ENCODE results near the gene RPS23. TPM values are rescaled to one million over a fixed set of nuclear protein-coding genes. Genes with fewer than 3 reads are reported as not detected.

Gene RPS23
- total and polyA plus RNA-seq, 2 experiments from 2014 or later, result 2,261 to 3,526 TPM

- Mint-ChIP-seq H3K4me3 (no peak overlapping the region), H3K4me1 (peaks cover 7% of the 10 kb centered on the region), H3K27me3 (ENCODE audit: insufficient read depth, low read depth, poor library complexity) (peaks cover 3% of the 10 kb centered on the region), H3K36me3 (ENCODE audit: low read depth) (peaks cover 15% of the 10 kb centered on the region), H3K27ac (no peak overlapping the region), H3K9me3 (peaks cover 10% of the 10 kb centered on the region)
- Histone ChIP-seq H3K27ac (ENCODE audit: low read depth) (no peak overlapping the region), H3K4me3 (no peak overlapping the region), H3F3A (replicated peaks; ENCODE audit: low read depth) (no peaks in the 10 kb centered on the region), H3K4me2 (no peak overlapping the region), H4K20me1 (replicated peaks; ENCODE audit: insufficient read depth) (no peaks in the 10 kb centered on the region), H2AFZ (no peak overlapping the region), H3K27me3 (ENCODE audit: insufficient read depth) (no peaks in the 10 kb centered on the region), H3K9me2 (ENCODE audit: insufficient read depth) (no peaks in the 10 kb centered on the region), H3K36me3 (ENCODE audit: insufficient read depth) (no peaks in the 10 kb centered on the region; the same call in 1 of the 2 replicates), H3K79me2 (replicated peaks; ENCODE audit: insufficient read depth) (no peaks in the 10 kb centered on the region), H3K4me1 (ENCODE audit: insufficient read depth) (no peaks in the 10 kb centered on the region)
- ATAC-seq (peak; percentile 73), DNase-seq (ENCODE audit: low spot score) (no peak)
- no peak for TF ChIP-seq ETS1 (IDR thresholded peaks at IDR 0.05)
- TF ChIP-seq CREB1 (CRISPR knock-in tag; IDR thresholded peaks at IDR 0.05; ENCODE audit: low read depth), result no peak
- TF ChIP-seq ZNF462 (CRISPR knock-in tag; IDR thresholded peaks at IDR 0.05), result no peak
- no peak for TF ChIP-seq EZH2phosphoT487 (IDR thresholded peaks at IDR 0.05; ENCODE audit: unreplicated experiment)
- no peak for TF ChIP-seq ZNF114 (CRISPR knock-in tag; IDR thresholded peaks at IDR 0.05)
- no peak for TF ChIP-seq NANOG (IDR thresholded peaks at IDR 0.05; ENCODE audit: borderline replicate concordance)
- no peak for TF ChIP-seq JUNB (IDR thresholded peaks at IDR 0.05; ENCODE audit: unreplicated experiment)
- no peak for TF ChIP-seq EZH2 (IDR thresholded peaks at IDR 0.05; ENCODE audit: low read depth, unreplicated experiment)
- no peak for TF ChIP-seq STAT1 (IDR thresholded peaks at IDR 0.05; ENCODE audit: unreplicated experiment)
- no peak for TF ChIP-seq CTCF (conservative IDR thresholded peaks at IDR 0.05; ENCODE audit: low read depth in 2 of 2)
- no peak for TF ChIP-seq POLR2AphosphoS5 (IDR thresholded peaks at IDR 0.05; ENCODE audit: low read depth)
- no peak for TF ChIP-seq ZNF331 (CRISPR knock-in tag; IDR thresholded peaks at IDR 0.05; ENCODE audit: low read depth)
- TF ChIP-seq REST (IDR thresholded peaks at IDR 0.05; ENCODE audit: unreplicated experiment), result no peak
These were observed 28.0 kb upstream of the RPS23 start for GRCh38 chr5:82306151-82306550.

Data from GM23338 (cell line).